K562 (cell line): ENCODE results near the gene GCN1. TPM values are rescaled to one million over a fixed set of nuclear protein-coding genes. Genes with fewer than 3 reads are reported as not detected.

Source experiments
- ATAC-seq: fragments of 200-7000 bp; cut with Tn5 transposase; 3 replicates; pipeline ENCODE4 v1.9.1; 2020; ENCODE audit warnings: moderate library complexity
- BruUV-seq: library from RNA; stranded (reverse); fragments of 400-500 nt; replicated peaks from 2 replicates; lab custom pipeline; 2021; lab: Mats Ljungman, UMichigan
- CTCF ChIA-PET: fragments of 300-600 bp; formaldehyde crosslinking; extraction: SDS; loops from one replicate; lab custom pipeline; 2021; ENCODE audit warnings: low intra/inter-chr PET ratio; lab: Yijun Ruan, JAX
- POLR2A ChIA-PET: fragments of 300-600, 350-650 bp; sonication (Branson Sonifier 250); formaldehyde crosslinking; extraction: SDS; loops from one replicate; lab custom pipeline; 2021; ENCODE audit warnings: antibody characterized with exemption, inconsistent platforms; lab: Yijun Ruan, JAX
- DNase-seq, 4 experiments: peaks; one replicate each; pipeline versions ENCODE4 v3.0.0 to v3.0.0-alpha.2; 2011 to 2018; ENCODE audit warnings: low spot score in 3 of 4, mixed read lengths in 3 of 4; ENCODE audit errors: extremely low read depth in 1 of 4
- FAIRE-seq: peaks from 2 replicates; lab custom pipeline; 2011; peaks lifted over from hg19 to GRCh38; lab: Jason Lieb, UNC
- H2AFZ ChIP-seq: 2 replicates; pipeline ENCODE4 v1.6.0; 2011; ENCODE audit warnings: low read depth, low read length, control low read depth, inconsistent platforms
- H3K27ac ChIP-seq: fragments of 200-600 bp; 3 replicates; pipeline ENCODE4 v1.8.0; 2011; ENCODE audit warnings: low read depth, mild to moderate bottlenecking, control low read depth, inconsistent platforms, low read length, moderate library complexity, mixed read lengths; ENCODE audit errors: extremely low read depth
- H3K27me3 ChIP-seq, 2 experiments: fragments of 300-600 bp in 1 of 2; 2 replicates in 1 of 2; 3 replicates in 1 of 2; pipeline versions ENCODE4 v1.6.0 to v1.8.0; 2011; ENCODE audit warnings: inconsistent platforms in 2 of 2, low read length in 2 of 2, mild to moderate bottlenecking in 1 of 2, mixed read lengths in 1 of 2, moderate library complexity in 1 of 2; ENCODE audit not compliant: control insufficient read depth in 2 of 2, insufficient read depth in 2 of 2
- H3K36me3 ChIP-seq: fragments of 300-600 bp; 3 replicates; pipeline ENCODE4 v1.8.0; 2011; ENCODE audit warnings: mild to moderate bottlenecking, low read length, inconsistent platforms; ENCODE audit not compliant: control insufficient read depth, insufficient read depth
- H3K4me1 ChIP-seq, 2 experiments: fragments of 200-600 bp in 1 of 2; replicated peaks in 1 of 2; 2 replicates in 1 of 2; 3 replicates in 1 of 2; pipeline versions ENCODE4 v1.5.1 to v1.8.0; 2011; ENCODE audit warnings: inconsistent platforms in 2 of 2, low read length in 2 of 2, mild to moderate bottlenecking in 1 of 2, mixed read lengths in 1 of 2, moderate library complexity in 1 of 2; ENCODE audit not compliant: control insufficient read depth in 2 of 2, insufficient read depth in 2 of 2
- H3K4me2 ChIP-seq: 2 replicates; pipeline ENCODE4 v1.6.1; 2011; ENCODE audit warnings: low read length, control low read depth, inconsistent platforms, mixed read lengths; ENCODE audit not compliant: insufficient read depth
- H3K4me3 ChIP-seq: fragments of 200-600 bp; sonication (generic), shearing (Covaris generic); 2 replicates; pipeline ENCODE4 v1.5.1; 2016; ENCODE audit warnings: control low read depth, inconsistent platforms
- H3K79me2 ChIP-seq: fragments of 200-600 bp; 3 replicates; pipeline ENCODE4 v1.8.0; 2011; ENCODE audit warnings: low read length, inconsistent platforms; ENCODE audit not compliant: control insufficient read depth, insufficient read depth
- H3K9ac ChIP-seq, 2 experiments: 2 replicates each; pipeline versions ENCODE4 v1.6.0 to v1.6.1; 2011; ENCODE audit warnings: low read depth in 2 of 2, low read length in 2 of 2, control low read depth in 1 of 2, inconsistent platforms in 1 of 2, mild to moderate bottlenecking in 1 of 2, mixed read lengths in 1 of 2; ENCODE audit not compliant: insufficient read depth in 1 of 2
- H3K9me1 ChIP-seq: one replicate; pipeline ENCODE4 v1.6.0; 2011; ENCODE audit warnings: inconsistent platforms, mild to moderate bottlenecking, low read length, moderate library complexity; ENCODE audit not compliant: control insufficient read depth, insufficient read depth
- H3K9me3 ChIP-seq: replicated peaks from 2 replicates; pipeline ENCODE4 v1.5.1; 2011; ENCODE audit warnings: low read depth, low read length, inconsistent platforms; ENCODE audit not compliant: control insufficient read depth, insufficient read depth
- H4K20me1 ChIP-seq: replicated peaks from 2 replicates; pipeline ENCODE4 v1.6.1; 2011; ENCODE audit warnings: low read length, inconsistent platforms, mixed read lengths; ENCODE audit not compliant: control insufficient read depth, insufficient read depth
- CBX5 ChIP-seq: IDR thresholded peaks from 2 replicates; pipeline ENCODE4 v1.6.1; 2014; ENCODE audit warnings: low read depth, borderline replicate concordance
- ETS2 ChIP-seq: IDR thresholded peaks from 2 replicates; pipeline ENCODE4 v1.6.1; 2016; ENCODE audit warnings: borderline replicate concordance, missing genetic modification characterization, mild to moderate bottlenecking, moderate library complexity, missing compliant biosample characterization; ENCODE audit not compliant: poor library complexity, severe bottlenecking
- HINFP ChIP-seq: fragments of 450-650 bp; conservative IDR thresholded peaks from 2 replicates; pipeline ENCODE4 v1.6.1; 2016; ENCODE audit warnings: missing genetic modification characterization, low read depth, mild to moderate bottlenecking, control low read depth, missing compliant biosample characterization
- NR2C1 ChIP-seq, 2 experiments: fragments of 450-650 bp; IDR thresholded peaks; 2 replicates each; pipeline ENCODE4 v1.6.1; 2017; ENCODE audit warnings: mild to moderate bottlenecking in 2 of 2, antibody characterized with exemption in 1 of 2, inconsistent platforms in 1 of 2, missing compliant biosample characterization in 1 of 2, missing genetic modification characterization in 1 of 2
- RUNX1 ChIP-seq: sonication (generic); IDR thresholded peaks from 2 replicates; pipeline ENCODE4 v1.6.1; 2016; ENCODE audit warnings: antibody characterized with exemption, low read depth
- TEAD1 ChIP-seq, 2 experiments: fragments of 450-650 bp in 1 of 2; sonication (generic) in 1 of 2; formaldehyde crosslinking; IDR thresholded peaks; 2 replicates each; pipeline versions ENCODE4 v1.4.0 to v1.8.0; 2020 to 2022; ENCODE audit warnings: mild to moderate bottlenecking in 2 of 2, missing genetic modification reagents in 1 of 2
- UBTF ChIP-seq, 2 experiments: IDR thresholded peaks; 2 replicates each; pipeline ENCODE4 v1.6.1; 2012; ENCODE audit warnings: improper control_type of control experiment in 2 of 2, low read depth in 2 of 2, low read length in 2 of 2, borderline replicate concordance in 1 of 2
- ZNF316 ChIP-seq: fragments of 450-650 bp; IDR thresholded peaks from 2 replicates; pipeline ENCODE4 v1.6.1; 2016
- ZNF584 ChIP-seq: fragments of 200-800 bp; sonication (Bioruptor generic); IDR thresholded peaks from 2 replicates; pipeline ENCODE4 v1.6.1; 2016; ENCODE audit warnings: low read depth, mild to moderate bottlenecking, missing genetic modification characterization, missing compliant biosample characterization
- ZNF707 ChIP-seq: fragments of 250-450 bp; sonication (Bioruptor Pico); conservative IDR thresholded peaks from 2 replicates; pipeline ENCODE4 v1.8.0; 2022; ENCODE audit warnings: inconsistent platforms, mild to moderate bottlenecking, moderate library complexity
- ZNF75A ChIP-seq: fragments of 450-650 bp; formaldehyde crosslinking; IDR thresholded peaks from 2 replicates; pipeline ENCODE4 v1.4.0; 2020; ENCODE audit warnings: mild to moderate bottlenecking
- WGBS: fragments of 100-300 bp; shearing (Covaris generic); methylation state at CpG from one replicate; pipeline ENCODE4 v1.1.6; 2016; ENCODE audit warnings: low coverage, mixed read lengths; ENCODE audit not compliant: insufficient coverage; ENCODE audit errors: missing lambda C conversion rate; 5-methylcytosine and 5-hydroxymethylcytosine counted together
- in situ Hi-C: fragments of 300-500 bp; cut with MboI; formaldehyde crosslinking; loops from 4 replicates; pipeline ENCODE4 v1.15.0; 2018; ENCODE audit warnings: inconsistent platforms, mixed read lengths
- intact Hi-C: fragments of 100-400 bp; cut with micrococcal nuclease; formaldehyde crosslinking; loops from 2 replicates; pipeline ENCODE4 v1.14.2; 2022
- polyA plus RNA-seq, 8 experiments: library from polyadenylated mRNA; depleted of rRNA in 4 of 8; stranded (reverse) in 5 of 8; unstranded in 3 of 8; fragments of >200 nt; fragmentation: Nextera tagmentation in 2 of 8; fragmentation: Illumina TruSeq in 1 of 8; extraction: Ambion mirVana in 2 of 8; extraction: Trizol in 1 of 8; gene quantifications; 2 replicates each; pipeline versions ENCODE4 v1.2.1 to v1.2.3, GENCODE V29; 2011 to 2014; ENCODE audit warnings: inconsistent platforms in 1 of 8, missing spikeins in 1 of 8
- total RNA-seq, 7 experiments: library from RNA; depleted of rRNA in 6 of 7; stranded (reverse); fragments of >200 nt in 6 of 7; fragmentation: Illumina TruSeq in 2 of 7; extraction: Trizol in 2 of 7; gene quantifications; 2 replicates each; pipeline versions ENCODE4 v1.2.1 to v1.2.3, GENCODE V29; 2011 to 2021; ENCODE audit warnings: low replicate concordance in 1 of 7
- TF ChIP-seq, protein P1 (sequence below): IDR thresholded peaks from 2 replicates; pipeline ENCODE4 v1.6.1; 2011; ENCODE audit not compliant: insufficient read length; ENCODE audit errors: extremely low read depth
- TF ChIP-seq, protein P2 (sequence below): IDR thresholded peaks from 2 replicates; pipeline ENCODE4 v1.6.1; 2012; ENCODE audit warnings: low read depth, low read length, improper control_type of control experiment, borderline replicate concordance
- TF ChIP-seq, protein P3 (sequence below): fragments of 450-650 bp; formaldehyde crosslinking; IDR thresholded peaks from 2 replicates; pipeline ENCODE4 v1.4.0; 2022; ENCODE audit warnings: mild to moderate bottlenecking, moderate library complexity

The GCN1 gene
- total and polyA plus RNA-seq, 9 of the 15 experiments (the other 6 are each of a cell fraction or from before 2014, with no cell fraction given) = 11.9 to 190 (median 51.7) TPM

DNA sequence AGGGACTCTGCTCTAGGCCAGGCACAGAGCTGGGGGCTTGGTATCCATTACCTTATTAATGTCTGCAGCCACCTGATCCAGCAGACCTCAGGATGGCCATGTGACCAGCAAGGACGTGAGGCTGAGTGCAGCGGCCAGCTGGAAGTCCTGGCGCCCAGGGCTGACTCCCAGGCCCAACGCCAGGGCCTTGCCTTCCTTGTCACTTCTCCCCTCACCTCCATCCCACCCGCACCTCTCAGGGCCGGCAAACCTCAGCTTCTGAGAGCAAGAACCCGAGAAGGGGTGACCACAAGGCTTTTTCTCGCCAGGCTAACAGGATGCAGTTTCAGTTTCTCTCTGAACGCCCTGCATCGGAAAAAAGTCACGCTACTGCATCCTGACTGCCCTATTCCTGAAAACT lies 93.3 kb downstream of the GCN1 start:
- CTCF ChIA-PET = no interaction called here
- Histone ChIP-seq H4K20me1 (peaks cover 18% of the 10 kb centered on the region), H3K79me2 (peaks cover 42% of the 10 kb centered on the region), H3K4me2 (no peak overlapping the region), H3K36me3 (peaks cover 91% of the 10 kb centered on the region; the same call in 2 of the 3 replicates), H2AFZ (no peak overlapping the region), H3K27ac (no peak overlapping the region), H3K4me1 (peaks cover 0 to 35% of the 10 kb centered on the region in 2 experiments; a peak in 2 of 5 replicates), H3K4me3 (no peak overlapping the region), H3K9ac (peak overlapping the region in 1 of 2 experiments; percentile 31; a peak in 1 of 4 replicates), H3K9me1 (no peaks in the 10 kb centered on the region), H3K27me3 (no peaks in the 10 kb centered on the region), H3K9me3 (no peaks in the 10 kb centered on the region)
- DNase-seq (no peak), ATAC-seq (no peak), FAIRE-seq (no peak)
- intact Hi-C loops (no loop called here), in situ Hi-C loops (no loop called here)
- BruUV-seq = no TSS peak
- POLR2A ChIA-PET = interaction anchor here (0.8 to 1.6 kb wide), 2 partner anchors 14 to 163 kb away, joined by 3 to 7 read pairs; no protein-coding TSS in a partner anchor
- 86% methylated on average over 11 of the region's 11 CpGs for WGBS
- TF ChIP-seq NR2C1 (IDR thresholded peaks at IDR 0.05) (no peak), NR2C1 (tag; IDR thresholded peaks at IDR 0.05) (no peak), ZNF584 (CRISPR knock-in tag) (no peak), ZNF75A (no peak), ETS2 (tag) (no peak), CBX5 (no peak), ZNF707 (no peak), HINFP (no peak), UBTF (IDR thresholded peaks at IDR 0.05; ENCODE audit: borderline replicate concordance in 1 of 2, low read depth in 2 of 2, low read length in 2 of 2) (no peak), TEAD1 (CRISPR knock-in tag; IDR thresholded peaks at IDR 0.05) (no peak), RUNX1 (no peak), ZNF316 (no peak)
- TF ChIP-seq, protein P1, sequence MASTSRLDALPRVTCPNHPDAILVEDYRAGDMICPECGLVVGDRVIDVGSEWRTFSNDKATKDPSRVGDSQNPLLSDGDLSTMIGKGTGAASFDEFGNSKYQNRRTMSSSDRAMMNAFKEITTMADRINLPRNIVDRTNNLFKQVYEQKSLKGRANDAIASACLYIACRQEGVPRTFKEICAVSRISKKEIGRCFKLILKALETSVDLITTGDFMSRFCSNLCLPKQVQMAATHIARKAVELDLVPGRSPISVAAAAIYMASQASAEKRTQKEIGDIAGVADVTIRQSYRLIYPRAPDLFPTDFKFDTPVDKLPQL = no peak
- TF ChIP-seq, protein P2, sequence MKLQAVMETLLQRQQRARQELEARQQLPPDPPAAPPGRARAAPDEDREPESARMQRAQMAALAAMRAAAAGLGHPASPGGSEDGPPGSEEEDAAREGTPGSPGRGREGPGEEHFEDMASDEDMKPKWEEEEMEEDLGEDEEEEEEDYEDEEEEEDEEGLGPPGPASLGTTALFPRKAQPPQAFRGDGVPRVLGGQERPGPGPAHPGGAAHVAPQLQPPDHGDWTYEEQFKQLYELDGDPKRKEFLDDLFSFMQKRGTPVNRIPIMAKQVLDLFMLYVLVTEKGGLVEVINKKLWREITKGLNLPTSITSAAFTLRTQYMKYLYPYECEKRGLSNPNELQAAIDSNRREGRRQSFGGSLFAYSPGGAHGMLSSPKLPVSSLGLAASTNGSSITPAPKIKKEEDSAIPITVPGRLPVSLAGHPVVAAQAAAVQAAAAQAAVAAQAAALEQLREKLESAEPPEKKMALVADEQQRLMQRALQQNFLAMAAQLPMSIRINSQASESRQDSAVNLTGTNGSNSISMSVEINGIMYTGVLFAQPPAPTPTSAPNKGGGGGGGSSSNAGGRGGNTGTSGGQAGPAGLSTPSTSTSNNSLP = no peak
- TF ChIP-seq, protein P3, sequence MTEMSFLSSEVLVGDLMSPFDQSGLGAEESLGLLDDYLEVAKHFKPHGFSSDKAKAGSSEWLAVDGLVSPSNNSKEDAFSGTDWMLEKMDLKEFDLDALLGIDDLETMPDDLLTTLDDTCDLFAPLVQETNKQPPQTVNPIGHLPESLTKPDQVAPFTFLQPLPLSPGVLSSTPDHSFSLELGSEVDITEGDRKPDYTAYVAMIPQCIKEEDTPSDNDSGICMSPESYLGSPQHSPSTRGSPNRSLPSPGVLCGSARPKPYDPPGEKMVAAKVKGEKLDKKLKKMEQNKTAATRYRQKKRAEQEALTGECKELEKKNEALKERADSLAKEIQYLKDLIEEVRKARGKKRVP (CRISPR knock-in tag) = no peak
